Testis (tissue), 2 donors: ENCODE measurements around the gene TCF12.

Experiments
- POLR2A ChIP-seq: fragments of 450-650 bp; IDR thresholded peaks from one replicate; pipeline ENCODE4 v1.6.1; 2017; ENCODE audit warnings: antibody characterized with exemption, mild to moderate bottlenecking, moderate library complexity
- TF ChIP-seq, protein P1 (sequence below), 3 experiments: fragments of 450-650 bp in 2 of 3; fragments of 200-600 bp in 1 of 3; sonication (generic) in 1 of 3; IDR thresholded peaks; one replicate each; pipeline ENCODE4 v1.5.1; 2016 to 2019; ENCODE audit warnings: antibody characterized with exemption in 3 of 3, mild to moderate bottlenecking in 2 of 3, moderate library complexity in 1 of 3

DNA sequence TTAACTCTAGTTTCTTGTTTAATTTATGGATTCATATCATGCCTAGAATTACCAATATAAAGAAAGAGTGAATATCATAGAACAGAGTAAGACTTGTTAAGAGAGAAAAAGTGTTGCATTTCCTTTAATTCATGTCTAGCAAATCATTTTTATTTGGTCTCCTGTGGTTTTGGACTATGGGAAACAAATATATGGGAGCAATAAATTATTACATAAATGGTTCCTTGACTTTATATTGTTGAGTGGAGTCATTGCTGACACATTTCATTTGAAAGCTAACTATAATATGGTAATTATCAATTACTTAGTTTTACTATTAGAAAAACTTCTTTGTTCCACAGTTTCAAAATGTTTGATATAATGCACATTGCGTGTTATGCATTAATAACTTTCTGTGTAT lies 313.1 kb downstream of the TCF12 start:
- TF ChIP-seq, protein P1, sequence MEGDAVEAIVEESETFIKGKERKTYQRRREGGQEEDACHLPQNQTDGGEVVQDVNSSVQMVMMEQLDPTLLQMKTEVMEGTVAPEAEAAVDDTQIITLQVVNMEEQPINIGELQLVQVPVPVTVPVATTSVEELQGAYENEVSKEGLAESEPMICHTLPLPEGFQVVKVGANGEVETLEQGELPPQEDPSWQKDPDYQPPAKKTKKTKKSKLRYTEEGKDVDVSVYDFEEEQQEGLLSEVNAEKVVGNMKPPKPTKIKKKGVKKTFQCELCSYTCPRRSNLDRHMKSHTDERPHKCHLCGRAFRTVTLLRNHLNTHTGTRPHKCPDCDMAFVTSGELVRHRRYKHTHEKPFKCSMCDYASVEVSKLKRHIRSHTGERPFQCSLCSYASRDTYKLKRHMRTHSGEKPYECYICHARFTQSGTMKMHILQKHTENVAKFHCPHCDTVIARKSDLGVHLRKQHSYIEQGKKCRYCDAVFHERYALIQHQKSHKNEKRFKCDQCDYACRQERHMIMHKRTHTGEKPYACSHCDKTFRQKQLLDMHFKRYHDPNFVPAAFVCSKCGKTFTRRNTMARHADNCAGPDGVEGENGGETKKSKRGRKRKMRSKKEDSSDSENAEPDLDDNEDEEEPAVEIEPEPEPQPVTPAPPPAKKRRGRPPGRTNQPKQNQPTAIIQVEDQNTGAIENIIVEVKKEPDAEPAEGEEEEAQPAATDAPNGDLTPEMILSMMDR (IDR thresholded peaks at IDR 0.05) = no peak
- TF ChIP-seq POLR2A = no peak
